ENCODE results near the gene SURF1.

SURF1 gene

DNA sequence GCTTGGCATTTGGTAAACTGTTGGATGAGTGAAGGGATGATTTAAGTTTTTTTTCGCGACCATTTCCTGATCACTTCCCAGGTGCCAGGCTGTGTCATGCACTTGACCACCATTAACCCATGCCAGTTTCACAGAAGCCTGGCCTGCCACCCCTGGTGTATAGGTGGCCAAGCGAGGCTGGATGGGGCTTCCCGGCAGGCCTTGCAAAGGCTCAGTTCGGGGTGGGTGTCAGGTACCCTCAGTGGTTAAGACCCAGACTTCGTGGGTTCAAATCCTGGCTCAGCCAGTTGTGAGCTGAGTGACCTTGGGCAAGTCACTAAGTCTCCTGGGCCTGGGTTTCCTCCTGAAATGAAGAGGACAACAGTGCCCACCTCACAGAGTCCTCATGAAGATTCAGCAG lies 10.7 kb downstream of the SURF1 start:
- Histone ChIP-seq H3K27ac (ENCODE audit: low read depth, low read length) (no peak overlapping the region), H3K79me2 (ENCODE audit: insufficient read depth, low read length) (peaks cover 40% of the 10 kb centered on the region), H3F3A (ENCODE audit: insufficient read depth) (peaks cover 22% of the 10 kb centered on the region), H3K27me3 (ENCODE audit: low read length) (no peaks in the 10 kb centered on the region), H4K20me1 (ENCODE audit: low read depth, low read length) (no peaks in the 10 kb centered on the region; the same call in 1 of the 2 replicates), H3K9me2 (replicated peaks; ENCODE audit: insufficient read depth, low read length) (no peaks in the 10 kb centered on the region), H3K36me3 (ENCODE audit: low read length) (peaks cover 21% of the 10 kb centered on the region), H3K4me2 (ENCODE audit: low read depth, low read length, poor library complexity, severe bottlenecking) (no peak overlapping the region), H3K9ac (ENCODE audit: low read length) (no peak overlapping the region), H3K9me3 (ENCODE audit: insufficient read depth, low read length) (no peaks in the 10 kb centered on the region), H2AFZ (ENCODE audit: low read depth, low read length, severe bottlenecking) (no peak overlapping the region), H3K4me3 (ENCODE audit: insufficient read depth, low read length, poor library complexity, severe bottlenecking) (no peak overlapping the region)
- TF ChIP-seq, protein P1, sequence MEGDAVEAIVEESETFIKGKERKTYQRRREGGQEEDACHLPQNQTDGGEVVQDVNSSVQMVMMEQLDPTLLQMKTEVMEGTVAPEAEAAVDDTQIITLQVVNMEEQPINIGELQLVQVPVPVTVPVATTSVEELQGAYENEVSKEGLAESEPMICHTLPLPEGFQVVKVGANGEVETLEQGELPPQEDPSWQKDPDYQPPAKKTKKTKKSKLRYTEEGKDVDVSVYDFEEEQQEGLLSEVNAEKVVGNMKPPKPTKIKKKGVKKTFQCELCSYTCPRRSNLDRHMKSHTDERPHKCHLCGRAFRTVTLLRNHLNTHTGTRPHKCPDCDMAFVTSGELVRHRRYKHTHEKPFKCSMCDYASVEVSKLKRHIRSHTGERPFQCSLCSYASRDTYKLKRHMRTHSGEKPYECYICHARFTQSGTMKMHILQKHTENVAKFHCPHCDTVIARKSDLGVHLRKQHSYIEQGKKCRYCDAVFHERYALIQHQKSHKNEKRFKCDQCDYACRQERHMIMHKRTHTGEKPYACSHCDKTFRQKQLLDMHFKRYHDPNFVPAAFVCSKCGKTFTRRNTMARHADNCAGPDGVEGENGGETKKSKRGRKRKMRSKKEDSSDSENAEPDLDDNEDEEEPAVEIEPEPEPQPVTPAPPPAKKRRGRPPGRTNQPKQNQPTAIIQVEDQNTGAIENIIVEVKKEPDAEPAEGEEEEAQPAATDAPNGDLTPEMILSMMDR (IDR thresholded peaks at IDR 0.05; ENCODE audit: insufficient read depth, low read length, poor library complexity, severe bottlenecking), result no peak
- no peak for TF ChIP-seq EZH2phosphoT487 (conservative IDR thresholded peaks at IDR 0.05; ENCODE audit: low read length)

DNA sequence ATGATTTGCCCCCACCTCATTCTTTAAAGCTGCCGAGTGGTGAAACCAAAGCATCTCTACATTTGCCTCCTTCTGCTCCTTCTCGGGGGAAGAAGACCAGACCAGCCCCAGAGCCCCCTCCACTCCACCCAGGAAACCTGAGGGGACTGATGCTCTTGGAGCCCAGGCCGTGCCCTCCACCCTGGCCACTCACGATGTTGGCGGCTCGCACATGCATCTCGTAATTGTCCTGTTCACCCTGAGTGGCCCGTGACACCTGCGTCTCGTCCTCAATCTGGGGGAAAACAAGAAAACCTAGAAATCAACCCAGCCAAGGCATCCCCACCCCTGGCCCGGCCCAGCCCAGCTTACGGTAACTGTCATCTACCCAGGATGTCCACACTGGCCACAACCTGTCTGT lies 11.3 kb downstream of the SURF1 start:
- Histone ChIP-seq H4K20me1 (ENCODE audit: low read depth, low read length) (no peaks in the 10 kb centered on the region; the same call in 1 of the 2 replicates), H3F3A (ENCODE audit: insufficient read depth) (peaks cover 16% of the 10 kb centered on the region), H3K9me2 (replicated peaks; ENCODE audit: insufficient read depth, low read length) (no peaks in the 10 kb centered on the region), H3K4me3 (ENCODE audit: insufficient read depth, low read length, poor library complexity, severe bottlenecking) (no peak overlapping the region), H2AFZ (ENCODE audit: low read depth, low read length, severe bottlenecking) (no peak overlapping the region), H3K79me2 (ENCODE audit: insufficient read depth, low read length) (peaks cover 37% of the 10 kb centered on the region), H3K9me3 (ENCODE audit: insufficient read depth, low read length) (no peaks in the 10 kb centered on the region), H3K9ac (ENCODE audit: low read length) (no peak overlapping the region), H3K4me2 (ENCODE audit: low read depth, low read length, poor library complexity, severe bottlenecking) (no peak overlapping the region), H3K36me3 (ENCODE audit: low read length) (peaks cover 15% of the 10 kb centered on the region), H3K27ac (ENCODE audit: low read depth, low read length) (no peak overlapping the region), H3K27me3 (ENCODE audit: low read length) (no peaks in the 10 kb centered on the region)
- TF ChIP-seq, protein P1 (IDR thresholded peaks at IDR 0.05; ENCODE audit: insufficient read depth, low read length, poor library complexity, severe bottlenecking), result no peak
- TF ChIP-seq EZH2phosphoT487 (conservative IDR thresholded peaks at IDR 0.05; ENCODE audit: low read length), result no peak

DNA sequence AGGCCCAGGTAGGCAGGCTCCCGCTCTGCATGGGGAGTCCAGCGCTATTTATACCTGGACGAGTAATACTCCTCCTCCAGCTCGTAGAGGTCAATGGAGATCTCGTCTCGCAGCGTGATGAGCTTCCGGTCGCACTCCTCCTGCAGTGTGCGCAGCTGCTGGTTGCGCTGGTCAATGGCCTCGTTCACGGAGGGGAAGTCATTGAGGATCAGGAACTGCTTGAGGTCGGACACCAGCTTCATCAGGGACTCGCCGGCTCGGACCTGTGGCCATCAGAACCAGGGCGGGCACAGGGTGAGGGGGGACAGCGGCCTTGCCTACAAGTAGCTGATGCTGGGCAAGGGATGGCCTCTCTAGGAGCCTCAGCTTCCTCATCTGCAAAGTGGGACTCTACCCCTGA lies 12.2 kb downstream of the SURF1 start:
- TF ChIP-seq, protein P1 (IDR thresholded peaks at IDR 0.05; ENCODE audit: insufficient read depth, low read length, poor library complexity, severe bottlenecking), result no peak
- no peak for TF ChIP-seq EZH2phosphoT487 (conservative IDR thresholded peaks at IDR 0.05; ENCODE audit: low read length)
- Histone ChIP-seq H3K9ac (ENCODE audit: low read length) (no peak overlapping the region), H3K4me3 (ENCODE audit: insufficient read depth, low read length, poor library complexity, severe bottlenecking) (no peak overlapping the region), H3K79me2 (ENCODE audit: insufficient read depth, low read length) (peaks cover 28% of the 10 kb centered on the region), H3K27ac (ENCODE audit: low read depth, low read length) (no peak overlapping the region), H3K4me2 (ENCODE audit: low read depth, low read length, poor library complexity, severe bottlenecking) (no peak overlapping the region), H3K9me3 (ENCODE audit: insufficient read depth, low read length) (no peaks in the 10 kb centered on the region), H2AFZ (ENCODE audit: low read depth, low read length, severe bottlenecking) (no peak overlapping the region), H3F3A (ENCODE audit: insufficient read depth) (peaks cover 7% of the 10 kb centered on the region), H3K9me2 (replicated peaks; ENCODE audit: insufficient read depth, low read length) (no peaks in the 10 kb centered on the region), H4K20me1 (ENCODE audit: low read depth, low read length) (no peaks in the 10 kb centered on the region), H3K36me3 (ENCODE audit: low read length) (peaks cover 6% of the 10 kb centered on the region; the same call in 1 of the 2 replicates), H3K27me3 (ENCODE audit: low read length) (no peaks in the 10 kb centered on the region)
